ENCODE results near the gene MIA.
A peak's percentile ranks its signal among the peaks of the same experiment; 100 is the strongest.
"Not testable (repeated sequence)": the region's sequence is repeated elsewhere in the genome, so short reads cannot be mapped to it uniquely, and the experiment has no call there.

The MIA gene

GRCh38 chr19:40803857-40804782 is 28.8 kb downstream of the MIA start:
- peak; percentile 71 for DNase-seq (ENCODE audit: low spot score)

DNA sequence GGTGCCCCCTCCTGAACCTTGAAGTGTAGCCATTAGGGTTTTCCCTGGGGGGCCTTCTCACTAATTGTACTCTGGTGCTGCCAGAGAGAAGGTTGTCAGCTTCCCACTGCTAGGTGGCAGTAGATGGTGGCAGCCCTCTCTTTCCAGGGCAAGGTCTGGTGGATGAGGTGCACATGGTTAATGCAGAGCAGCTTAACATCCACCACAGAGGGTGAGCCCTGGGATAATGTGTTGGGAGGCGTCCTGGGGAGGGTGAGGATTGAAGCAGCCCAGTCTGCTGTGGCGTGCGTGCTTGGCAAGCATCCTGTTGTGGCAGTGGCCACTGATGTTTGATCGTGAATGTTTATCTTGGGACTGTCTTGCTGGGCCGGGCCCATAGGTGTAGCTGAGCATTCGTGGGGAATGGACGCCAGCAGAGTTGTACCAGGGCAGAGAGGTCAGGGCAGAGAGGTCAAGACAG is 29.5 kb downstream of the MIA start:
- peak; percentile 13 for DNase-seq (ENCODE audit: low spot score)

GRCh38 chr19:40805258-40805868 is 30.0 kb downstream of the MIA start:
- DNase-seq (ENCODE audit: low spot score), result peak; percentile 27

DNA sequence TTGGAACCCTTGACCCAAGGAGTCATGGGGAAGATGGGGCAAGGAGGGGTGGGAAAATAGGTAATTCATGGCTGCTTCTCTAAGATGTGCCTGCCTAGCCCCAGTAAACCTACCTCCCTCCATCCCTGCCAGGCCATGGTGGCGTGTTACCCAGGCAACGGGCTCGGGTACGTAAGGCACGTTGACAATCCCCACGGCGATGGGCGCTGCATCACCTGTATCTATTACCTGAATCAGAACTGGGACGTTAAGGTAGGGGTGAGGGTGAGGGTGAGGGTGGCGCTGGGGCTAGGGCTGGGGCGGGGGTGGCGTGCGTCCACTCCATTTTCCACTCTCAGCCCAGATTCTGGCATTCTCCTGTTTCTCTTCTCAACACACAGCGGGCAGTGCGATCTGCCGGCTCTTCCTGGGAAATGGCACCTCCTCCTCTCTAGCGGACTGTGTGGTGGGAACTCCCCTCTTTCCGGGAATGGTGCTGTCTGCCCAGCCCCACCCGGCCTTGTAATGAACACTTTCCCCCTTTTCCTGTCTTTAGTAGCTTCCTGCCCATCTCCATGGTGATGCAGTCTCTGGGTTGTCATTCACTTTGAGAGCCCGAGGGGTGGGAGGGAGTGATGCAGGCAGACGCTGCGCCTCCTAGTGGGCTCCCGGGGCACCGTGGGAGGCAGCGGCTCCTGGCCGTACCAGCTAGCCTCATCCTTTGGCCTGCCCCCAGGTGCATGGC is 31.3 kb downstream of the MIA start:
- peak; percentile 72 for DNase-seq (ENCODE audit: low spot score)

GRCh38 chr19:40807147-40808020 is 32.1 kb downstream of the MIA start:
- peak; percentile 23 for DNase-seq (ENCODE audit: low spot score)

DNA sequence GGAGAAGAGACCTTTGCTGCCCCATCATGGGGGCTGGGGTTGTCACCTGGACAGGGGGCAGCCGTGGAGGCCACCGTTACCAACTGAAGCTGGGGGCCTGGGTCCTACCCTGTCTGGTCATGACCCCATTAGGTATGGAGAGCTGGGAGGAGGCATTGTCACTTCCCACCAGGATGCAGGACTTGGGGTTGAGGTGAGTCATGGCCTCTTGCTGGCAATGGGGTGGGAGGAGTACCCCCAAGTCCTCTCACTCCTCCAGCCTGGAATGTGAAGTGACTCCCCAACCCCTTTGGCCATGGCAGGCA is 32.7 kb downstream of the MIA start:
- DNase-seq (ENCODE audit: low spot score), result no peak

DNA sequence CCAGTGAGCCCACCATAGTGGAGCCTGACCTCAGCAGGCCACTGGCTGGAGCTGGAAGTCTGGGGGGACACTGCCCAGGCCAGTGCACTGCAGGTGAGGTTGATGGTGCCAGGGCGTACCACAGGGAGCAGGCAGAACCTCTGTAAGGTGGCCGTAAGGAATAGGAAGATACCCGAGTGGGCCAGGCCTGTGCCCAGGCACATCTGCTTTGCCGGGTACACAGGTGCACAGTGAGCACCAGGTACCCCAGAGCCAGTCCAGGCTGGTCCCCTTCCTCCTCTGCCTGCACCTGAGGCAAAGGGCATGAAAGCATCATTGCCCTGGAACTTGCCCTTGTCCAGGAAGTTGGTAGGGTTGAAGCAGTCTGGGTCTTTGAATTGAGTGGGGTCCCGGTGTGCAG is 33.2 kb downstream of the MIA start:
- DNase-seq (ENCODE audit: low spot score), result no peak

DNA sequence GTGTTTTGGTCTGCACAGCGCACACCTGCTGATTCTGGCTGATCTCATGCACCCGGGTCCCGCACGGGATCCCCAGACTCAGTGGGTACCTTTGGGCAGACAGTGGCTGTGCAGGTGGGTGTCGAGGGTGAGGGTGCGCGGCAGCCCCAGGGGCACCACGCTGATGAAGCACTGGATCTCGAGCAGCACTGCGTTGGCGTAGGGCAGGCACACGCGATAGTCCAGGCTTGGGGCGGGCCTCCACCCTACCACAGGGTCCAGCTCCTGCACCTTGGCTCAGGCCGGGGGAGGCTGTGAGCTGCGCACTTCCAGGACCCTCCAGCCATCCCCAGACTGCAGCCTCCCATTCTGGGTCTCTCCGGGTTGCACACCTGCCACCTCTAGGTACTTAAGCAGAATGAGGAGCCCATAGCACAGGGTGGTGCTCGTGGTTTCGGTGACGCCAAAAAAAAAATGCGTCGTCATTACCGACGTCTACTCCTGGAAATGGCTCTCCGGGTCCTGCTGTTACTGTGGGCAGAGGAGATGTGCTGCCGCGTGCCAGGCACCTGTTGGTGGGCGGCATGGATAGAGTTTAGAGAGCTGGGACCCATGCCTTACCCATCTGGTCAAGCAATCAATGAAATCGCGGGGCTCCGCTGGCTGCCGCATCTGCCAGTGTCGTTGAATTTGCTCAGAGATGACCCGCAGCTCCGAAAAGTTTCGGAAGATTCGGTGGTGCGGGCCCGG is 34.2 kb downstream of the MIA start:
- no peak for DNase-seq (ENCODE audit: low spot score)

GRCh38 chr19:40810160-40810559 is 34.8 kb downstream of the MIA start:
- no peak for DNase-seq (ENCODE audit: low spot score)

DNA sequence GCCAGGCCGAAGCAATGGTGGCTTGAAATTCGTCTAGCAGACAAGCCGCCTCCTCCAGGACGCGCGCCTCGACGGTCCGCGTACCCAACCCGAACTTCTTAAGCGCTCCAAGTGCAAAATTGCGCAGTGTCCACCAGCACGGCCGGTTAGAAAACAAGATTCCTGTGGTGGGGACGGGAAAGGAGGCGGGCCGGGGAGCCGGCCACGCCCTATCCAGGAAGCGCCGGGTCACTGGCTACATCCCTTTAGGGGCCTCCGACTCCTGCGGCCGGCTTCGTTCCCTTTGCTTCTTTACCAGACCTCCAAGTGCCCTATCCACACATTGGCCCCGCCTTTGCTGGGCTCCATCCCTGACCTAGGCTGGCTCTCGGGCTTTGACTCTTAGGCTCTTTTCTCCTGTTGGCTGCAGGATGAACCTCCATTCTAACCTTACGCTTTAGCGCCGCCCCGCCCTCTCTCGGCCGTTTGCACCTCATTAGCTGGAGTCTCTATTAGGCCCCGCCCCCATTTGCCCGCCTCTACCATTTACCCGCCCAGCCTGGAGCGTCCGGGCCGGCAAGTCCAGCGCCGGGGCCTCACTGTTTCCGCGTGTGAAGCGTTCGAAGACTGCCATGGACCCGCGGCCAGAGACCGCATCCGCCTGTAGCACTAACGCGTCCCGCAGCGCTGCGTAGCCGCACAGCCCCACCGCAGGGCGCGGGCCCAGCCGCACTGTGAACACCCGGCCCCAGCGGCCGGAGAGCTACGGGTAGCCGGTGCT is 35.5 kb downstream of the MIA start:
- peak; percentile 61 for DNase-seq (ENCODE audit: low spot score)

GRCh38 chr19:40811478-40812341 is 36.4 kb downstream of the MIA start:
- DNase-seq (ENCODE audit: low spot score), result no peak

DNA sequence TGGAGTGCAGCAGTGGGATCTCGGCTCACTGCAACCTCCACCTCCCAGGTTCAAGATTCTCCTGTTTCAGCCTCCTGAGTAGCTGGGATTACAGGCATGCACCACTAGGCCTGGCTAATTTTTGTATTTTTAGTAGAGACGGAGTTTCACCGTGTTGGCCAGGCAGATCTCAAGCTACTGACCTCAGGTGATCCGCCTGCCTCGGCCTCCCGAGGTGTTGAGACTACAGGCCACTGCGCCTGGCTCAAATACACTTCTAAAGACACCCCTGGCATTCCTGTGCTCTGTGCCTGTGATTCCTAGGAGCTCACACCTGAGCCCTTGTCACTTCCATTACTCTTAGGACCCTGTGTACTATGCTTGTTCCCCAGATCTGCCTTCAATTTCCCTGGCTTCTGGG is 37.2 kb downstream of the MIA start:
- DNase-seq (ENCODE audit: low spot score), result not testable (repeated sequence)

GRCh38 chr19:40813182-40813581 is 37.9 kb downstream of the MIA start:
- no peak for DNase-seq (ENCODE audit: low spot score)

DNA sequence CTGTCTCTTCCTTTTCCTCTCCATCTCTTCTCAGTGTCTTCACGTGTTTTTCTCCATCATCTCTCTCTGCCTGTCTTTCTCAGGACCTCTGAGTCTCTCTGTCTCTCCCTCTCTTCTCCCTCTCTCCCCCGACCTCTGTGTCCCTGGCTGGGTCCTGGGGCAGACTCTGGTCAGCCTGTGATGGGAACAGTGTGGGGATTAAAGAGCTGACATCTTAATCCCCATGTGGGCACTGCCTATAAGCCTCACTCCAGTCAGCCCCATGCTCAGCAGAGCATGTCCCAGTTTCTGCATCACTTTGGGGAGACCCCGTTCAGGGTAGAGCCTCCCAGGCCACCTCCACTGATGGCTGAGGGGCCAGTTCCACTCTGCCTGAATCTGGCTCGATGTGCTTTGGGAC is 39.9 kb downstream of the MIA start:
- DNase-seq (ENCODE audit: low spot score), result no peak

DNA sequence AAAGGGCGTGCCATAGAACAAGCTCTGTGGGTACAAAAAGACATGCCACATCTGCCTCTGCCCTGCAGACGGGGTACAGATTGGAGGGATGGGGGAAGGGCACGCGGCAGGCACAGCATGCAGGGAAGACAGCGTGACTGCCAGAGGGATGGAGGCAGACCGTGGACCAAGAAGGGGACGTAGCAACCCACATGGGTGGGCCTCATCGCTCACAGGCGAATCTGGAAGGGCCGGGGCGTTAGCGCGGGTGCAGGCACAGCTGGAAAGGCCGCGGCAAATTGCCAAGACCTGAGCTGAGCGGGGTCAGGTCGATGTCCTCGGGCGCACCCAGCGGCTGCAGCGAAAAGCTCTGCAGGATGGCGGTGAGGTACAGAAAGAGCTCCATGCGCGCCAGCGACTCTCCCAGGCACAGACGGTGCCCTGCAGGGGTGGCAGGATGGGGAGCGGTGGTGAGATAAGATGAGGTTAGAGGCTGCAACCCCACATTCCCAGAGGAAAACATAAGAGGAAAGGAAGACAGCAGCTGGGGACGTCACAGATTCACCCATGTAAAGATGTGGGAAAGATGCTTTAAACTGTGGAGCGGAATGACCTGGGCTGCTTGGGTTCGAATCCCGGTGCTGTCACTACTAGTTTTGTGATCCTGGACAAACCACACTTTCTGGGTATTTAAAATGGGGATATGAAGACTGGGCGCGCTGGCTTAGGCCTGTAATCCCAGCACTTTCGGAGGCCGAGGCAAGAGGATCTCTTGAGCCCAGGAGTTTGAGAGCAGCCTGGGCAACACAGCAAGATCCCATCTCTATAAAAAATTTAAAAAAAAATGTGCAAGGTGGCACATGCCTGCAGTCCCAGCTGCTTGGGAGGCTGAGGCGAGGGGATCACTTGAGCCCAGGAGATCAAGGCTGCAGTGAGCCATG is 43.4 kb downstream of the MIA start:
- DNase-seq (ENCODE audit: low spot score), result peak; percentile 71

DNA sequence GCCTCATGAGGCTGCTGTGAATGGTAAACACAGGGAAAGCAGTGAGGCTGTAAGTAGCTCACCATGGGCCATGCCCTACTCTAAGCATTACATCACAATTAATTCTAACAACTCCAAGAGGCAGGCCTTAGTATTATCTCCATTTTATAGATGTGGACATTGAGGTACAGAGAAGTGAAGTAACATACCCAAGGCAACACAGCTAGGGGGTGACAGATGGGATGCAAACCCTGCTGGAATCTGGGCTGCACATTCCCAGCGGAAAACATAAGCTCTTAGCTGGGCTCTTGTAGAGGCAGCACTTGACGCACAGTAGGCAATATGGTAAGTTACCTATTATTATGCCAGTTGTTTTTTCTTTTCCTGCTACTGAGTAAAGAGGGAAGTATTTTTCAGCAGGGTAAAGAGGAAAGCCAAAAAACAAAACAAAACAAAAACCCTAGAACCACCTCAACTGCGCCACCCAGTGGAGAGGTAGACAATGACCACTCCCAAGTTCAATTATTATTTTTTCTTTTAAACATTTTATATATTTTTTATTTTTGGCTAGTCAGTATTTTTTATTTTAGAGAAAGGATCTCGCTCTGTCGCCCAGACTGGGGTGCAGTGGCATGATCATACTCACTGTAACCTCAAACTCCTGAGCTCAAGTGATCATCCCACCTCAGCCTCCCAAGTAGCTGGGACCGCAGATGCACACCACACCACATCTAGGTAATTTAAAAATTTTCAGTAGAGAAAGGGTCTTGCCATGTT is 44.3 kb downstream of the MIA start:
- DNase-seq (ENCODE audit: low spot score), result peak; percentile 73

- no peak for DNase-seq (ENCODE audit: low spot score)
Measured at GRCh38 chr19:40822161-40822560, 46.8 kb downstream of the MIA start.

Data from hematopoietic multipotent progenitor cell treated with erythropoietin and hydrocortisone succinate and interleukin-3 and kit ligand, for 17 days (in vitro differentiated cells).